CD4-positive, alpha-beta T cell treated with Interleukin-10 for 1 hour (primary cell): Measurements from ENCODE around the gene LDB3.
A peak's percentile ranks its signal among the peaks of the same experiment; 100 is the strongest.

Source experiments
- DNase-seq: peaks from one replicate; pipeline ENCODE4 v3.0.0-alpha.2; 2020

The LDB3 gene

DNA sequence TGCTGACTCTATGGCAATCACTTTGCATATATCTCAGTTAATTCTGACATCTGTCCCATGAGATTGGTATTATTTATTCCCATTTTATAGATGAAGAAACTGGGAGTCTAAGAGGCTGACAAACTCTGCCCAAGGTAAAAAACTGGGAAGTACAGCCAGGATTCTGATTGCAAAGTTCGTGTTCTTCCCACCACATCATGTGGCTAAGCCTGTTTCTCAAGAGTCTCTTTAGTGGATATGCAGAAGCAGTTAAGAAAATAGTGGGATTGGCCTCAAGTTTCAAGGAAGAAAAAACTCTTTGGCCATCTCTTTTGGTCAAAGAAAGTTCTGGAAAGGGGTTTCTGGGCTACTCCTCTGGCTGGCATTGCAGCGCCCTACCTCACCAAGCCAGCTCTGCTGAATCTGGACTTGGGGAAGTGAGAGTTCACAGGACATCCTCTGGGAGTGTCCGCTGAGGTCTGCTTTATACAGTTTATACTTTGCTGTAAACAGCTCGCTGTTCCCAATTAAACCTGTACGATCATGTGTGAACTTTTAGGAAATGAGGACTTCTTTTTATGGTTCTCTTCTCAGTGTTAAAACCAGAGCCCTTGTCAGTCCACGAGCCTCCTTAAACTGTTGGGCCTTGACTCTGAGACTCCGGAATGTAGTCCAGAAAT, 75.9 kb downstream of the LDB3 start:
- DNase-seq, result no peak

DNA sequence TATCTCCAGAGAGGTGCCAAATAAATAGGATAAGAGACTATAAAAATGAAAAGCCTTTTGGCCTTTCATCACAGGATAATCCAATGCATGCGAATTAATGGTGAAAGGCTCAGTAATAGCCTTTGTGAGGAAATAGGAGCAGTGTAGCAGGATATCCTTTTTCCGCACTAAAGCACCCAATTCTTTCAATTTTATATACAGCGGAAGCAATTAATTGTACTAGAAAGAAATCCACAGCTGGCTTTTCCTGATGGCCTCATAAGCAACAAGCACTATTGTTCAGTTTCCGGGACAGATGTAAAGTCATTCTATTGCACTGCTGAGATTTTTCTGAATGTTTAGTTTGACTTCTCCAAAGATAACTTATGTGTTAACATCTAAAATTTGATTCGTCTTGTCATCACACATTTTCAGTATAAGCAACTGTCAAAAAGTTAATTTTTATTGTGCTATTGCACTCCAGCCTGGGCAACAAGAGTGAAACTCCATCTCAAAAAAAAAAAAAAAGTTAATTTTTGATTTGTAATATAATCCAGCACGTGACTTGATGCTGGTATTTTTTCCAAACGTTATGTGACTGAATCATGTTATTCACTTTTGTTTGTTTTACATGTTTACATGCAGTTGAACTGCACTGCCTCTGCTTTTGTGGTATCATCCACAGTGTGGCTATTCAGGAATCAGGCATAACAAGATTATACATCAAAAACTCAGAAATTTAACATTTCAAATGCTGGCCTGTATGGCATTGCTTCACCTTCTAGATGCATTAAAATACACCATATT, 79.7 kb downstream of the LDB3 start:
- DNase-seq, result no peak

DNA sequence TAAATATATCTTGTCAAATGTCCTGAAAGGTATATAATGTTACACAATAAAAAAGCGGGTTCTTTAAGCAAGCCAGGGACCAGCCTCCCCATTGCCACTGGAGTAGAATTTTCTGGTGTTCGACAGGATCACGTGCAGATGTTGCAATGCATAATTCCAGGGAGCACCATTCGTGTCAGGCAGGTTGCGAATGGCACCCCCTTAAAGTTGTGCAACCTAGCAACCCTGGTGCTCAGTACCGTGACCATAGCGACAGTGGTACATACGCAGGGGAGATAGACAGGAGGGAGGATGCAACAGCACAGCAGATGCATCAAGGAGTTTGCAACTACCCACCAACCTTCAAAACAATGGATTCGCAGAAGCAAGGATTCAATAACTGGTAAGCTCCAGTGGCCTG, 81.5 kb downstream of the LDB3 start:
- DNase-seq, result no peak

DNA sequence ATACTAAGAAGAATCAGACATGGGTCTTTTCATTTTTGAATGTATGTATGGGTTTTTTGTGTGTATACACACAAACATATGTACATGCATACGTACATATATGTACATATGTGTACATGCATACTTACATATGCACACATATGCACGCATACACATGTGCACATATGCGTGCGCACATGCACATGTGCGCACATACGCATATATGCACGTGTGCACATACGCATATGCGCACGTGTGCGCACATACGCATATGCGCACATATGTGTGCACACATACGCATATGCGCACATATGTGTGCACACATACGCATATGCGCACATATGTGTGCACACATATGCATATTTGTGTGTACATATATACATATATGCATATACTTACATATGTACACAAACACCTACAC, 83.2 kb downstream of the LDB3 start:
- no peak for DNase-seq

DNA sequence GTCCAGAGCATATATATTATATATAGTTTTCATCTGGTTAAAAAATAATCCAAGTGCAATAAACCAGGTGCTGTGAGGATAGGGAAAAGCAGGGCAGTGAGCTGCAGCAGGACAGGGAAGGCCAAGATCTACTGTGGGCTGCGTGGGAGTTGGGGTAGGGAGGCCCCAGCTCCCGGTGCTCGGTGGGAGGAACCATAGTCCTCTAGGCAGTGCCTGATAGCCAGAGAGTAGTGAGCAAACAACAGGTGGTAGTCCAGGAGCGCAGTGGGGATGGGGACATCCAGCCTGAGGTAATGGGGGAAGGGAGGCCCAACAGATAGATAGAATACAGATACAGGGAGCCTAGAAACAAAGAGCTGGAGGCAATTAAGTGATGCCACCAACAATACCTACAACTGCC, 84.0 kb downstream of the LDB3 start:
- no peak for DNase-seq

DNA sequence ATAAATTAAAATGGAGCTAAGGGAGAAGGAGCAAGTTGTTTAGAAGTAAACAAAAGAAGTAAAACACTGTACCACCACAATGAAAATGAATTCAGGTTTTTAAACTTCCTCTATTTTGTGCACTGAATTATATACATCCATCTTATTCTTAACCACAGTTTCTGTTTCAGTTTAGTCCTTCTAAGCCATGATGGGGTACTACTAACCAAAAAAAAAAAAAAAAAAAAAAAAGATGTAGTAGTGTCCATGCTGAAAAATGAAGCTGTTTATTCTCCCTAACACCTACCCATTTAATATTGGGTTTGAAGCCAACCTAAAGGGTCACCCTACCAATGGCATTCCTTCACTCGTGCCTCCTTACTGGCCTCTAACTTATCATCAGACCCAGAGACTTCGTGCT, 84.7 kb downstream of the LDB3 start:
- no peak for DNase-seq

DNA sequence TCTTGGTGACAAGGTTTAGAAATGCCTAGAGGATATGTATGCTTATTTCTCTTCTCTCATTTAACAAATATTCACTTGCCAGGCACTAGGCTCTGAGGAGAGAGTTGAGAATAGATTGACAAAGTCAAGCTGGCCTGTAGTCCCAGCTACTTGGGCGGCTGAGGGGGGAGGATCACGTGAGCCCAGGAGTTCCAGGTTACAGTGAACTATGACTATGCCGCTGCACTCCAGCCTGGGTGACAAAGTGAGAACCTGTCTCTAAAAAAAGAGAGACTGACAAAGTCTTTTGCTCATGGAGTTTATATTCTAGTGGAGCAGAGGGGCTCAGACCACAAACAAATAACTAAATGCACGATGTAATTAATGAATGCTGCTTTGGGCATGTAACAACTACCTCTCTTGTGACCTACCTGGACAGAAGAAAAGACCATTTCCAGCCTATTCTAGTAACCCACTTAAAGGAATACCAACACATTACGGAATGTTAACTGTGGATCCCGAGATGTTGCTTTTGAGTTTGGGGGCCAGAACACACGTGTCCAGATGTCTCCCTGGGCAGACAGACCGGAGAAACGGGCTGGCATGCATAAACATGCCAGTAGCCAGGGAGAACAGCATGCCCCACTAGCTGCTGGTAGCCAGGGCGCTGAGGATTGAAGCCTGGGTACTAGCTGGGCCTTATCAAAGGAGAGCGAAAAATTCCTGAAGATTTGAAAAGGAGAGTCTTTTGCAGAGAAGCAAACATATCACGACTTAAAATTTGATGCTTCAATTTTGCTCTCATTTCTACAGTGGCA, 85.5 kb downstream of the LDB3 start:
- no peak for DNase-seq

DNA sequence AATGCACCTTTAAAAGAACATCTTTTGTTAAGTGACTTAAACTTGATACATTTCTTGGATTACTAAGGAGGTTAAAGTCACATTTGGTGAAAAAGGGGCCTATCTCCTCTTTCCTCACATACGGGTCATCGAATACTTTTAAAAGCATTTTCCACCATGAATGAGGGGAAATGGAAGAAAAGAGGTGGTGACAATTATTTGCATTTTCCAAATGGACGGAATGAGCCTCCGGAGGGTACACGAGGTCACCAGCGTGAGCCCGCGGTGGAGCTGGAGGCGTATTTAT, 87.1 kb downstream of the LDB3 start:
- no peak for DNase-seq

DNA sequence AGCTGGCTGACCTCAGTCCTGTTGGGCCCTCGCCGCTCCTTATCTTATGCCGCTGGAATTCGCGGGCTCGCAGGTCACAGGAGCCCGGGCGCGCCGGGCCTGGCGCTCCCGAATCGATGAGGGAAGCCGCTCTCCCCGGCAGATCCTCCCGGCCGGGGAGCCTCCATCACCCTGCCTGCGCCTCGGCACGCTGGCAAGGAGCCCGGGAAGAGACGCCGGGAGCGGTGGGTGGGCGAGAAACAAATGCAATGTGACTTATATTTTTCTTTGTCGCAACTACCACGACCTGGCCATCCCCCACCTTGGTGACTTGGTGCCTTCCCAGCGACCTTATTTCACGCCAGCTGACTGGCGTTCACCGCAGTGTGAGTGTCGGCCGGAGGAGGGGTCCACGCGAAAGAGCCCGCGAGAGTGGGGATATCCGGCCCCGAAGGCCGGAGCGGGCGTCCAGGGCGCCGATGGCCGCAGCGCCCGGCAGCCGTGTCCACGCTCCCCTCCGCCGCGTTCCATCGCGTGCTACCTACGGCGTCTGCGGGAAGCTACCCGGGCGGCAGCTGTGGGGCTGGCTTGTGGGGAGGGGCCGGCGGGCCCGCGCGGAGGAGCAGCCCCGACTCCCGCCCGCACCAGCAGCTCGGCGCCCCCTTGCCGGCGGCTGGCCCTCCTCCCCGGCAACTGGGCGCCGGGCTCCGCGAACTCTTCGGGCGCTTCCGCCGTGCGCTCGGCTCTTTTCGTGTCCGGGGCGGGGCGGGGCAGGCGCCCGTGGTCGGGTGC, 87.6 kb downstream of the LDB3 start:
- DNase-seq, result peak; percentile 91

DNA sequence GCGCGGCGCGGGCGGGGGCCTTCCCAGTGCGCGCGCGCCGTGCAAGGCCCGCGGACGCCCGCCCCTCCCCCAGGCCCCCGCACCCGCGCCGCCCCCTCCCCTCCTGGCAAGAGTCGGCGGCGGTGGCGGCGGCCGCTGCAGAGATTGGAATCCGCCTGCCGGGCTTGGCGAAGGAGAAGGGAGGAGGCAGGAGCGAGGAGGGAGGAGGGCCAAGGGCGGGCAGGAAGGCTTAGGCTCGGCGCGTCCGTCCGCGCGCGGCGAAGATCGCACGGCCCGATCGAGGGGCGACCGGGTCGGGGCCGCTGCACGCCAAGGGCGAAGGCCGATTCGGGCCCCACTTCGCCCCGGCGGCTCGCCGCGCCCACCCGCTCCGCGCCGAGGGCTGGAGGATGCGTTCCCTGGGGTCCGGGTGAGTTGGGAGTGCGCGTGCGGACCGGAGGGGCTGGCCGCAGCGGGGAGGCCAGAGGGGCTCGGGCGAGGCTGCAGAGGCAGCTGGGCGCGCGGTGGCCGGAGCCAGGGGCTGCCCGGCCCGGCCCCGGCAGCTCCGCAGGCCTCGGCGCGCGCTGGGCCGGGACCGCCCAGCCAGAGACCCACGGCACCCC, 88.3 kb downstream of the LDB3 start, which contains the start of gene BMPR1A:
Gene BMPR1A (plus strand): TSS at position 109 of the 602 bp plus-strand sequence. CDS start 119,400 bp downstream, outside the sequence.
- no peak for DNase-seq

DNA sequence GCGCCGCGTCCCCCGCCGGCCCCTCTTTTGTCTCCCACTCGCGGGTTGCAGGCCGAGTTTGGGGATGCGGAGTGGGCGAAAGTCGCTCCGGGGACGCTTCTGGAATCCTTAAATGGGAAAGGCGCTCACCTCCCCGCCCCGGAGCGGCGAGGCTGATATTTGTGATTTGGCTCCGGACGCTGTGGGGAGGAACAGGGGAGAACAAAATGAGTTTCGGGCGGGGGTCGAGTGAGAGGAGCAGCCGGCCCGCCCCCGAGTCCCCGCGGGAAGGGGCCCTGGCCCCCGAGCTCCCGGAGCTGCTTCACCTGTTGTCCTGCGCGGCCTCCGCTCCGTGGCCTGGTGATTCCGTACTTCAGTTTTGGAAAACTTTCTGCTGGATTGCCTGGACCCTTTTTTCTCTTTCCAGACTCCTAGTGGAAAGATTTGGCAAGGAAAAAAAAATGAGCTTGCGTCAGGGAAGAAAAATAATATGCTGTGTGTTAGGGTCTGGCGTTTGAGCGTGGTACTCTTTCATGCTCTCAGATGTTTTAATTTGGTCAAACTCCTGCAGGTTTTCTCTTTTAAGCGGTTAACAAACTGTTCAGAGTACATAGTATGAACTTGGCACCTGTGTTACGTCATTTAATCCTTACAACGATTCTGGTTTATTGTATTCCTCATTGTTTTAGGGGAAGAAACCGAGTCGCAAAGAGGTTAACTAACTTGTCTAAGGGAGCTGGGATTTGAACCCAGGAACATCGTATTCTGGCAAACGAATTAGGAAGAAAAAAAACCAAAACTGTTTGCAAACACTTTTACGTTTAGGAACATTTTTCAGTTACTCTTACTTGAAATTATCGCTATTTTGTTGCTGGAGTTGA, 89.0 kb downstream of the LDB3 start:
- DNase-seq, result peak; percentile 6

DNA sequence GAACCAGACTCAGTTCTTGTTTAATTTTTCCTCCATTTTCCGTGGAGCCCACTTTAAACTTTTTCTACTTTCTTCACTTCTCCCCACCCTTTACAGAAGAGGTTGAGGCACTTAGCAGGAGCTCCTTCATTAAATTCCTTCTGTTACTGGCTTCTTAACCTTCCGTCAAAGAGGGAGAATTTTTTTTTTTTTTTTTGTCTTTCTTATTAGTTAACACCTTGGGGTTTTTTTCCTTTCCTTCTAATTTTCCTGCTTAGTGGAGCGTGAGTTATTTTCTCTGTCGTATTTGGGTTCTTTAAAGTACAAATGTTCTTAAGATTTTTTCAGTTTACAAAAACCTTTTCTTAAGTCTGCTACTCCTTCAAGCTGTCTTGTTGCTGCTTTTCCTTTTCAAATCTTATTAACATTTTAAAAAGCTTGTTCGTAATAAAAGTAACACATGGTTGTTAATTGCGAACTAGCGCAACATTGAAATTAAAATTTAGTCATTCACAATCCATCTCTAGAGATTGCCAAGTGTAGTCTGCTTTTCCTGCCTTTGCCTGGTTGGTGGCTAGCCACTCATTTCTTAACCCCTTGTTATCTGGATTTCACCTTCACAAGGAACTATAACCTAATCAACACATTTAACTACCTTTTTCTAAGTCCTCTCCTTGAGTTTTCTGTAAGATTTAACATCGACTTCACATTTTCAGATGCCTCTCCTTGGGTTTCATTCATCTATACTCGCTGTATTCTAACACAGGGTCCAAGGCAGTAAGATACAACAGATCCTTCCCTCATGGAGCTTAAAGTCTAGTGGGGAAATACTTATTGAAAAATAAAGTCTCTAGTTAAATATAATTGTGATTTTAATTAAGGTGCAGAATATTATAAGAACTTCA, 90.1 kb downstream of the LDB3 start:
- no peak for DNase-seq

DNA sequence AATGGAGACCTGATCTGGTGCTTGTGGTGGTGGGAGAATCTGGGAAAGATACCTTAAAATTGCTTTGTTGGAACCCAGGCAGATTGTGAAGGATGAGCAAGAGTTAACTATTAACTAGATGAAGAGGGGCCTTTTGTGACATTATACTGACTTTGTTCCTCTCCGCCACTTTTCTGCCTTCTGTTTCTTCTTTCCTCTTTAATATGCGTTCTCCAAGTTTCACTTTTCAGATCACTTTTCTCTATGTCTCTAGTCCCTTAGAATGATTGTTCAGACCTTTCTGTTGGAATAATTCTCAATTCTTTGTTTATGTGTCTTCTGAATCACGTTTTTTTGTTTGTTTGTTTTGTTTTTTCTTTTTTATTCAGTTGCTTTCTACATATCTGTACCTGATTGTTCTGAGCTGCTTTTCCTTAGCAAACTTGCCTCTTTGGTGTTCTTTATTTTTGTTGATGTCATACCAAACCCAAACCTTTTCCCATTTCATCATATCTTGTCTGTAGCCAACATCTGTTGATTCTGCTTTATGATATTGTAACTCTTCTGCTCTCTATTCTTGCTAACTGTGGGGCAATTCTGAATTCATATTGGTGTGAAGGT, 90.9 kb downstream of the LDB3 start:
- DNase-seq, result no peak

DNA sequence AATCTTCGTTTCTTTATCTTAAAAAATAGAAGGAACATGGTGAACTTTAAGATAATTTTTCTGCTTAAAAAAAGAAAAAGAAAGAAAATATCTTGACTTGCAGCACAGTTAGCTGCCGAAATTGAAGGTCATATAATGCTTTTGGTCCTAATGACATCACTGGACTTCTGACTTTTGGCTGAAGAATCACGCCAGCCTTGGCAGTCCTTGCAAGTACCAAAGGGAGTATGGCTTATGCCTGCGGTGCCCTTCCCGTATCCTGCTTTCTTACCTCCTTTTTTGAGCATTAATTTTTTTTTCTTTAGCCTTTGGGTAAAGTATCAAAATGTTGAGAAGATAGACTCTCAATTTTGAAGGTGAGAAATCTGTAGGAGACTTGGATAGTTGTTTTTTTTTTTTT, 95.1 kb downstream of the LDB3 start:
- DNase-seq, result no peak

DNA sequence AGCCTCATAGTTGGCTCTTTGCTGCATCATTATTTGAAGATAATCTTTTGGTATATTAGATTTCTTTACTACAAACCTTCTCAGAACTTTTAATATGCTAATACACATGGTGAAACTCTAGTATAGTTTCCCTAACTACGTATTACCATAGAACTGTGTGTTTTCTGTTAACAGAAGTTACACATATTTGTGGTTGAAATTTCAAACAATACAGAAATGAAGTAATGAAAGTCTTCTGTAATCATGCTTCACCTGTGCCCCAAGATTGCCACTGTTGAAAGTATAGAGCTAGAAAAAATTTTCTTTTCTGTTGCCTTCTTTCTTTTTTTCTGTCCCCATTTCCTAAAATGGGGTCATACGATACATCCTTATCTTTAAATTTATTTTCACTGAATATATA, 97.2 kb downstream of the LDB3 start:
- no peak for DNase-seq

DNA sequence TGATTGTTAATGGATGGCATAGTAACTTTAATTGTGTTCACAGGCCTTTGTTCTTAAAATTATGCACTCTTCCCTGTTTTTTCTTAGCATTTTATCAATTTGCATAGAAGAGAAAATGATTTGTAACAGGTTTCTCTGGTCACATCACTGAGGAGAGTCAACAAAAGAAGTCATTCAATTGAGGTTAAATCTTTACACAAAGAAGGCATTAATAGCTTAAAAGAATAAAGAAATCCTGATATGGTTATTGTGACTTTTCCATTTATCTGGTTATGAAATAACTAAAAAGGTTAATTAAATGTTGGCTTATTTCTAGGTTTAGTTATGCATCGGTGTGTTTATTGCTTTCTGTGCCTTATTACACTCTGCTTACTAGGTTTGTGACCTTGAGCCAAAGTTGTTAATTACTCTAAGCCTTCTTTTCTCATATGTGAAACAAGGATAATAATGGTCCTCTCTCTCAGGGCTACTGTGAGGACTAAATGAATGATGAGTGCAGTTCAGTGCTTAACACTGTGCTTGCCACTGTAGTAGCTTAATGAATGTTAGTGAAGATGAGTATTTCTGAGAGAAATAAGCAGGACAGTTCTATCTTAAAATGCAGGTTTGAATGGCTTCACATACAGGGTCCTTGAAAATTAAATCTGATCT, 100.2 kb downstream of the LDB3 start:
- DNase-seq, result no peak

DNA sequence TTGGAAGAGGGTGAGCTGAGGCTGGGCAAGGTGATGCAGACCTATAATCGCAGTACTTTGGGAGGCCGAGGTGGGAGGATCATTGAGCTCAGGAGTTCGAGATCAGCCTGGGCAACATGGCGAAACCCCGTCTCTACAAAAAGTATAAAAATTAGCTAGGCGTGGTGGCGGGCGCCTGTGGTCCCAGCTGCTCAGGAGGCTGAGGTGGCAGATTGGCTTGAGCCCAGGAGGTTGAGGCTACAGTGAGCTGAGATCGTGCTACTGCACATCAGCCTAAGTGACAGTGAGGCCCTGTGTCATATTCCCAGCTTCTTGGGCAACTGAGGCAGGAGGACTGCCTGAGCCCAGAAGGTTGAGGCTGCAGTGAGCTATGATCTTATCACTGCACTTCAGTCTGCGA, 101.7 kb downstream of the LDB3 start:
- DNase-seq, result no peak

DNA sequence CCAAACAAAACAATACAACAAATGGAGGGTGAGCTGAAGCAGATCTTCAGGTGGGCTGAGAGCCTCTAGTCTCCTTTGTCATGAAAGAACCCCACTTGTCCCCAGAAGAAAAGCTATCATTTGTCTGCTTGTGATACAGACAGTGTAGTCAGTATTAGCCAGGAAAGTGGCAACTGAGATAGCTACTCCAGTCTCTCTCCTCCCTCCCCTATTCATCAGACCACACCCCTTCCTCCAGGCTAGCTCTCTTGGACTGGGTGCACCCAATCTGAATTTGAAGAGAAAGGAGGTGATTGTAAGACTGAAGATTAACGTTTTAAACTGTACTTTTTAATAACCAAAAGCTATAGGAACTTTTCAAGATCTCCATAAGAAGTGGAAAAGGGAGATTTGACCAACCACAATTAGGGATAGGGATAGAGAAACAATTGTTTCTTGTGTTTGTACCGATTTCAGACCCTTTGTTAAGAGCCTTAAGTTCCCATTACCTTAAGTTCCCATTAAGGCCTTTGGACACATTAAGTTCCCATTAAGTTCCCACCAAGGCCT, 102.2 kb downstream of the LDB3 start:
- DNase-seq, result no peak

DNA sequence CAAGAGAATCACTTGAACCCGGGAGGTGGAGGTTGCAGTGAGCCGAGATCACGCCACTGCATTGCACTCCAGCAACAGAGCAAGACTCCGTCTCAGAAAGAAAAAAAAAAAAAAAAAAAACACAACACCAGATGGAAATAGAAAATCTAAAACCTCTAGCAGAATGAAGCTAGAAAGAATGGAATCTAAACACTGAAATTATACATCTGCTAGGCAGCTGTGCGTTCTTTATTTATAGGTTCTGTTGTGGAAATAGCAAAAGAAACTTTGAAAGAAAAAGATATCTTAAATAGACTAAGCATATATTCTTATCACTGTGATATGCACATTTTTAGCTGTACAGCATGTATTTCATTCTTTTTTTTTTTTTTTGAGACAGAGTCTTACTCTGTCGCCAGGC, 105.2 kb downstream of the LDB3 start:
- DNase-seq, result no peak
